Upper lobe of left lung (tissue), 6 donors: ENCODE measurements around the gene PPAT. TPM values are rescaled to one million over a fixed set of nuclear protein-coding genes. Genes with fewer than 3 reads are reported as not detected.
A peak's percentile ranks its signal among the peaks of the same experiment; 100 is the strongest.
"Not testable (repeated sequence)": the region's sequence is repeated elsewhere in the genome, so short reads cannot be mapped to it uniquely, and the experiment has no call there.

Experiments used
- ATAC-seq, 2 donors: fragments of 200-7000 bp; cut with Tn5 transposase; one replicate each; pipeline ENCODE4 v1.9.1; 2022; ENCODE audit warnings: mild to moderate bottlenecking in 2 of 2, moderate library complexity in 2 of 2; ENCODE audit not compliant: low FRiP score in 2 of 2
- DNase-seq, 2 donors: peaks; one replicate each; pipeline ENCODE4 v3.0.0-alpha.2; 2019 to 2020
- H3K27ac ChIP-seq, 4 donors: fragments of 200-600 bp; sonication (generic); one replicate each; pipeline ENCODE4 v1.5.1; 2016 to 2019
- H3K27me3 ChIP-seq, 4 donors: fragments of 200-600 bp; sonication (generic); one replicate each; pipeline ENCODE4 v1.5.1; 2017 to 2019
- H3K36me3 ChIP-seq, 4 donors: fragments of 200-600 bp; sonication (generic); one replicate each; pipeline ENCODE4 v1.5.1; 2016 to 2019
- H3K4me1 ChIP-seq, 4 donors: fragments of 200-600 bp; sonication (generic); one replicate each; pipeline ENCODE4 v1.5.1; 2018 to 2019
- H3K4me3 ChIP-seq, 4 donors: fragments of 200-600 bp; sonication (generic); one replicate each; pipeline ENCODE4 v1.5.1; 2017 to 2019; ENCODE audit warnings: mild to moderate bottlenecking in 2 of 4, moderate library complexity in 1 of 4
- H3K9me3 ChIP-seq, 4 donors: fragments of 200-600 bp; sonication (generic); one replicate each; pipeline ENCODE4 v1.5.1; 2018 to 2019
- EP300 ChIP-seq, 4 donors: sonication (generic); formaldehyde crosslinking; IDR thresholded peaks; one replicate each; pipeline ENCODE4 v1.5.1; 2017; ENCODE audit warnings: antibody characterized with exemption in 4 of 4, control low read depth in 2 of 4
- POLR2A ChIP-seq, 4 donors: fragments of 450-650 bp; IDR thresholded peaks; one replicate each; pipeline ENCODE4 v1.5.1; 2016 to 2017; ENCODE audit warnings: antibody characterized with exemption in 4 of 4, mild to moderate bottlenecking in 2 of 4
- POLR2AphosphoS5 ChIP-seq, 2 donors: sonication (generic); formaldehyde crosslinking; IDR thresholded peaks; one replicate each; pipeline ENCODE4 v1.5.1; 2017; ENCODE audit warnings: antibody characterized with exemption in 2 of 2
- WGBS, 2 donors: methylation state at CpG; one replicate each; pipeline ENCODE4 v1.1.5; 2017 to 2018; 5-methylcytosine and 5-hydroxymethylcytosine counted together
- total RNA-seq, 6 donors: library from RNA; depleted of rRNA in 4 of 6; stranded (reverse); fragments of >200 nt in 4 of 6; gene quantifications; one replicate each; pipeline versions ENCODE4 v1.1.0 to v1.2.1, GENCODE V29; 2016 to 2021
- TF ChIP-seq, protein P1 (sequence below), 6 experiments: fragments of 450-650 bp in 4 of 6; fragments of 200-600 bp in 2 of 6; sonication (generic) in 2 of 6; IDR thresholded peaks; one replicate each; pipeline ENCODE4 v1.5.1; 2016 to 2019; ENCODE audit warnings: antibody characterized with exemption in 6 of 6
- donor health status: DM: no; HTN: no; CAD: no; lungs with moderate emphysema.
- donor health status: DM: no; HTN: yes; CAD: no; lungs with severe emphysema.

The PPAT gene
- total RNA-seq, 6 donors from 2014 or later, result 0.44 to 6.3 (median 5.4) TPM

- ATAC-seq (no peak), DNase-seq (no peak)
- Histone ChIP-seq H3K4me3 (no peak overlapping the region), H3K36me3 (peaks cover 11 to 49% (median 33%) of the 10 kb centered on the region in 4 donors), H3K4me1 (peaks cover 21 to 35% (median 28%) of the 10 kb centered on the region in 4 donors), H3K9me3 (no peaks in the 10 kb centered on the region), H3K27ac (no peak overlapping the region), H3K27me3 (no peaks in the 10 kb centered on the region)
- 51 to 53% methylated on average over 6 of the region's 6 CpGs for WGBS, 2 donors
- TF ChIP-seq POLR2A (IDR thresholded peaks at IDR 0.05), result no peak
- no peak for TF ChIP-seq POLR2AphosphoS5 (IDR thresholded peaks at IDR 0.05)
- TF ChIP-seq, protein P1, sequence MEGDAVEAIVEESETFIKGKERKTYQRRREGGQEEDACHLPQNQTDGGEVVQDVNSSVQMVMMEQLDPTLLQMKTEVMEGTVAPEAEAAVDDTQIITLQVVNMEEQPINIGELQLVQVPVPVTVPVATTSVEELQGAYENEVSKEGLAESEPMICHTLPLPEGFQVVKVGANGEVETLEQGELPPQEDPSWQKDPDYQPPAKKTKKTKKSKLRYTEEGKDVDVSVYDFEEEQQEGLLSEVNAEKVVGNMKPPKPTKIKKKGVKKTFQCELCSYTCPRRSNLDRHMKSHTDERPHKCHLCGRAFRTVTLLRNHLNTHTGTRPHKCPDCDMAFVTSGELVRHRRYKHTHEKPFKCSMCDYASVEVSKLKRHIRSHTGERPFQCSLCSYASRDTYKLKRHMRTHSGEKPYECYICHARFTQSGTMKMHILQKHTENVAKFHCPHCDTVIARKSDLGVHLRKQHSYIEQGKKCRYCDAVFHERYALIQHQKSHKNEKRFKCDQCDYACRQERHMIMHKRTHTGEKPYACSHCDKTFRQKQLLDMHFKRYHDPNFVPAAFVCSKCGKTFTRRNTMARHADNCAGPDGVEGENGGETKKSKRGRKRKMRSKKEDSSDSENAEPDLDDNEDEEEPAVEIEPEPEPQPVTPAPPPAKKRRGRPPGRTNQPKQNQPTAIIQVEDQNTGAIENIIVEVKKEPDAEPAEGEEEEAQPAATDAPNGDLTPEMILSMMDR (IDR thresholded peaks at IDR 0.05), result no peak
- no peak for TF ChIP-seq EP300 (IDR thresholded peaks at IDR 0.05)
These were observed 34.2 kb upstream of the PPAT start for GRCh38 chr4:56469489-56470210.

DNA sequence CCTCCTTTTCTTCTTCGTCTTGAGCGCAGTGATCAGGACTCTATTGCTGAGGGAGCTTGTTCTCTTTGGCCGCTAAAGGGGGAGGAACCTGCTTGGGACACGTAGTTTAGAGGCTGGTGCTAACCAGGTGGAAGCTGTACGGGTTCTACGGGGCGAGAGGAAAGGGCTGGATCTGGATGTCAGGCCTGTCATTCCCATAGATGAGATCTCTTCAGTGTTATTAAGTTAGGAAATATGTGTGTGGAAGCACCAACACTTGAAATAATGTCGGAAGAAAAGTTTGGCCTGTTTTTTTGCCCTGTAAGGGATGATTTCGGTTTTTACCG is 32.6 kb upstream of the PPAT start:
- peak overlapping the region; percentile 82 to 98 (median 92) for H3K4me3 ChIP-seq
- WGBS, 2 donors, result 1 to 2% methylated on average over 10 of the region's 10 CpGs

DNA sequence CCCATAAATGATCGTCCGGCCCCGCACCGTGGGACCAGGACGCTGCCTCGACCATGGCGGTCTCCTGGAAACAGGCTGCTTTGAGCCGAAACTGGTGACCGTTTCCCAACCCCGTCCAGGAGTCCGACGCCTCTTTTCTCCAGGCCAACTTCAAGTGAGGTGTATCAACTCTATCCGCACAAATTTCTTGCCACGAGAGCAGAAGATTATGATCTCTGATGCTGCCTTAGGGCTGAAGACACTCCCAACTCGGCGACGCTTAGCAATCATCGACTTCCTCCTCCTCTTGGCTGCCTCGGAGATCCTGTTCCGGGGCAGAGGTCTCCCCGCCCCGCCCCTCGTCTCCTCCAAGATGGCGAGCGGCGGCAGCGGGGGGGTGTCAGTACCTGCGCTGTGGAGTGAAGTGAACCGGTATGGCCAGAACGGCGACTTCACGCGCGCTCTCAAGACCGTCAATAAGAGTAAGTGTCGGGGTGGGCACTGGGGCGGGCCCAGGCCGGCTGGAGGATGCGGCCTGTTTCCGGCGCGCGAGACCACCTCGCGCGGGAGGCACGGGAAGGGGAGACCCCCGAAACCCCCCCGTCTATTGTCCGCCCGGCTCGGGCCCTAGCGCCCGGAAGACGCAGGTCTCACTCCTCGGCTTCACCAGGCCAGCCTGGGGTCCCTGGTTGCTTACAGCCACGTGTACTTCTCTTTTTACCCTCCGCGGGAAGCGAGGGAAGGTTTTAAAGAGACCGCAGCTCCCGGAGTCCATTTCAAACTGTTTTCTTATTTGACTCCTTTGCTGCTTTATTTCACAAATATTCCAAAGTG is 32.1 kb upstream of the PPAT start, which contains the start of gene SRP72:
Gene SRP72 (plus strand): TSS at position 334 of the 813 bp plus-strand sequence. CDS start 19 bp downstream, at position 353.
- peak within 1 kb of the TSS; percentile 82 to 98 (median 92) for H3K4me3 ChIP-seq
- H3K36me3 ChIP-seq, result peaks cover 2 to 33% (median 18%) of the 10 kb centered on the region in 4 donors
- peaks cover 21 to 42% (median 30%) of the 10 kb centered on the region in 4 donors for H3K4me1 ChIP-seq
- DNase-seq, result peak; percentile 93 to 96
- H3K27ac ChIP-seq, result peak within 1 kb of the TSS; percentile 85 to 92 (median 90)
- 0 to 1% methylated on average over 25 to 43 of the region's 62 CpGs for WGBS, 2 donors
- no peaks in the 10 kb centered on the region for H3K27me3 ChIP-seq
- TF ChIP-seq EP300 (IDR thresholded peaks at IDR 0.05) (no peak), POLR2AphosphoS5 (IDR thresholded peaks at IDR 0.05) (peak; percentile 83 to 92), POLR2A (IDR thresholded peaks at IDR 0.05) (peak in 3 of 4 donors; percentile 49 to 82 (median 74))
- peak; percentile 98 to 99 for ATAC-seq
- no peaks in the 10 kb centered on the region for H3K9me3 ChIP-seq

More for the DNA sequence above, 32.6 kb upstream of the PPAT start:
- Histone ChIP-seq H3K27me3 (no peaks in the 10 kb centered on the region), H3K4me1 (peaks cover 21 to 42% (median 30%) of the 10 kb centered on the region in 4 donors), H3K36me3 (peaks cover 3 to 34% (median 22%) of the 10 kb centered on the region in 4 donors), H3K27ac (peak overlapping the region; percentile 85 to 92 (median 90)), H3K9me3 (no peaks in the 10 kb centered on the region)
- TF ChIP-seq POLR2A (IDR thresholded peaks at IDR 0.05), result no peak
- TF ChIP-seq POLR2AphosphoS5 (IDR thresholded peaks at IDR 0.05), result no peak
- ATAC-seq (peak; percentile 58 to 65), DNase-seq (peak in 1 of 2 donors; percentile 53)

DNA sequence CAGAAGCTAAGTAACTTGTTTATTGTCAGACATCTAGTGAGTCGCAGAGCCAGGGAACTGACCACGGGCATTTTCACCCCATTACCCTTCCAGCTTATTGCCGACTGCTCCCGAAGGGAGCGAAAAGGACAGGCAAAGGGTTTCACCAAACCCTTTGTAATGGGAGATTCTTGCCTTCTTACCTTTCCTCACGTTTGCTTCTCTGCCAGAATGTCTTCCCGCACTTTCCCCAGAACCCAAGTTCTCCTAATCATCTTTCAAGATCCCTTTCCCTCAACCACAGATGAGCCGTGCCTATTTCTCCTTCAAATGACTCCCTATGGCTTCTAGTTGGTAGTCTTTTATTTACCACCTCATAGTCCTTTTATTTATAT is 31.5 kb upstream of the PPAT start:
- WGBS, 2 donors, result 0% methylated on average over 8 of the region's 8 CpGs
- no peak for ATAC-seq

GRCh38 chr4:56466296-56466761 is 30.9 kb upstream of the PPAT start:
- H3K4me1 ChIP-seq, result peaks cover 21 to 42% (median 30%) of the 10 kb centered on the region in 4 donors
- H3K9me3 ChIP-seq, H3K27me3 ChIP-seq, DNase-seq: not testable (repeated sequence)
- peaks cover 0 to 33% (median 9%) of the 10 kb centered on the region in 4 donors for H3K36me3 ChIP-seq
- H3K4me3 ChIP-seq, result peak overlapping the region; percentile 82 to 98 (median 92)
- peak; percentile 37 to 65 for ATAC-seq
- peak in 1 of 2 donors; percentile 18 for TF ChIP-seq POLR2AphosphoS5 (IDR thresholded peaks at IDR 0.05)
- peak overlapping the region; percentile 85 to 92 (median 90) for H3K27ac ChIP-seq
- WGBS, 2 donors, result 20 to 37% methylated on average over 8 of the region's 8 CpGs

More for the DNA sequence above, 31.5 kb upstream of the PPAT start:
- H3K4me3 ChIP-seq, result peak overlapping the region; percentile 82 to 98 (median 92)
- no peak for TF ChIP-seq EP300 (IDR thresholded peaks at IDR 0.05)
- TF ChIP-seq POLR2AphosphoS5 (IDR thresholded peaks at IDR 0.05), result no peak
- no peak for TF ChIP-seq POLR2A (IDR thresholded peaks at IDR 0.05)
- TF ChIP-seq, protein P1 (IDR thresholded peaks at IDR 0.05), result no peak
- H3K4me1 ChIP-seq, result peaks cover 21 to 42% (median 30%) of the 10 kb centered on the region in 4 donors
- no peaks in the 10 kb centered on the region for H3K9me3 ChIP-seq
- no peak for DNase-seq
- H3K27me3 ChIP-seq, result no peaks in the 10 kb centered on the region
- H3K36me3 ChIP-seq, result peaks cover 0 to 33% (median 14%) of the 10 kb centered on the region in 4 donors
- H3K27ac ChIP-seq, result peak overlapping the region; percentile 85 to 92 (median 90)
